Neural progenitor cell (in vitro differentiated cells): ENCODE data around the gene CNN1. TPM values are rescaled to one million over a fixed set of nuclear protein-coding genes. Genes with fewer than 3 reads are reported as not detected.
A peak's percentile ranks its signal among the peaks of the same experiment; 100 is the strongest.

ENCODE experiments used
- DNase-seq: peaks from one replicate; pipeline ENCODE4 v3.0.0-alpha.2; 2016; ENCODE audit warnings: low spot score
- H2AFZ ChIP-seq: fragments of 200-600 bp; sonication (generic); replicated peaks from 2 replicates; pipeline ENCODE4 v1.6.1; 2016; ENCODE audit warnings: antibody characterized with exemption
- H3F3A ChIP-seq: fragments of 200-600 bp; sonication (generic); 2 replicates; pipeline ENCODE4 v1.6.1; 2016; ENCODE audit warnings: antibody characterized with exemption, low read depth
- H3K27ac ChIP-seq: fragments of 200-600 bp; sonication (generic); 2 replicates; pipeline ENCODE4 v1.5.1; 2016; ENCODE audit warnings: mild to moderate bottlenecking
- H3K27me3 ChIP-seq: fragments of 200-600 bp; sonication (generic); 2 replicates; pipeline ENCODE4 v1.6.1; 2016; ENCODE audit warnings: mild to moderate bottlenecking, moderate library complexity
- H3K36me3 ChIP-seq: fragments of 200-600 bp; sonication (generic); 2 replicates; pipeline ENCODE4 v1.5.1; 2016
- H3K4me1 ChIP-seq: fragments of 200-600 bp; sonication (generic); 2 replicates; pipeline ENCODE4 v1.6.1; 2016; ENCODE audit warnings: mixed run types
- H3K4me2 ChIP-seq: fragments of 200-600 bp; sonication (generic); 2 replicates; pipeline ENCODE4 v1.6.1; 2016
- H3K4me3 ChIP-seq: fragments of 200-600 bp; sonication (generic); 2 replicates; pipeline ENCODE4 v1.5.1; 2016
- H3K79me2 ChIP-seq: fragments of 200-600 bp; sonication (generic); 2 replicates; pipeline ENCODE4 v1.6.1; 2016; ENCODE audit warnings: low read depth
- H3K9ac ChIP-seq: fragments of 200-600 bp; sonication (generic); 2 replicates; pipeline ENCODE4 v1.6.1; 2016
- H3K9me3 ChIP-seq: fragments of 200-600 bp; sonication (generic); 2 replicates; pipeline ENCODE4 v1.5.1; 2016; ENCODE audit warnings: low read depth
- H4K20me1 ChIP-seq: fragments of 200-600 bp; sonication (generic); 2 replicates; pipeline ENCODE4 v1.6.1; 2016; ENCODE audit warnings: low read depth
- H3K27ac Mint-ChIP-seq: 3 replicates; pipeline ENCODE4 v1.8.0; 2021; ENCODE audit warnings: mixed read lengths
- H3K27me3 Mint-ChIP-seq: 2 replicates; pipeline ENCODE4 v1.8.0; 2022; ENCODE audit warnings: low read depth, mild to moderate bottlenecking, inconsistent platforms, moderate library complexity, mixed read lengths; ENCODE audit not compliant: insufficient read depth
- H3K36me3 Mint-ChIP-seq: 3 replicates; pipeline ENCODE4 v1.8.0; 2021; ENCODE audit warnings: mixed read lengths
- H3K4me1 Mint-ChIP-seq: 3 replicates; pipeline ENCODE4 v1.8.0; 2021; ENCODE audit warnings: mixed read lengths
- H3K4me3 Mint-ChIP-seq: 3 replicates; pipeline ENCODE4 v1.8.0; 2021; ENCODE audit warnings: mild to moderate bottlenecking, moderate library complexity, mixed read lengths
- H3K9me3 Mint-ChIP-seq: 3 replicates; pipeline ENCODE4 v1.8.0; 2020; ENCODE audit warnings: mixed read lengths
- EZH2 ChIP-seq: fragments of 200-600 bp; sonication (generic); IDR thresholded peaks from 2 replicates; pipeline ENCODE4 v1.6.1; 2017; ENCODE audit warnings: antibody characterized with exemption, mild to moderate bottlenecking, moderate library complexity
- EZH2phosphoT487 ChIP-seq: fragments of 200-600 bp; sonication (generic); IDR thresholded peaks from 2 replicates; pipeline ENCODE4 v1.6.1; 2017; ENCODE audit warnings: antibody characterized with exemption
- total RNA-seq: library from RNA; depleted of rRNA; stranded (reverse); fragments of >200 nt; gene quantifications from 2 replicates; pipeline ENCODE4 v1.2.3, GENCODE V29; 2015; ENCODE audit warnings: low replicate concordance
- TF ChIP-seq, protein P1 (sequence below): fragments of 200-600 bp; sonication (generic); IDR thresholded peaks from 2 replicates; pipeline ENCODE4 v1.5.1; 2017; ENCODE audit warnings: antibody characterized with exemption, mild to moderate bottlenecking

CNN1 gene
- total RNA-seq, 1 donor from 2014 or later = 7.0 TPM

DNA sequence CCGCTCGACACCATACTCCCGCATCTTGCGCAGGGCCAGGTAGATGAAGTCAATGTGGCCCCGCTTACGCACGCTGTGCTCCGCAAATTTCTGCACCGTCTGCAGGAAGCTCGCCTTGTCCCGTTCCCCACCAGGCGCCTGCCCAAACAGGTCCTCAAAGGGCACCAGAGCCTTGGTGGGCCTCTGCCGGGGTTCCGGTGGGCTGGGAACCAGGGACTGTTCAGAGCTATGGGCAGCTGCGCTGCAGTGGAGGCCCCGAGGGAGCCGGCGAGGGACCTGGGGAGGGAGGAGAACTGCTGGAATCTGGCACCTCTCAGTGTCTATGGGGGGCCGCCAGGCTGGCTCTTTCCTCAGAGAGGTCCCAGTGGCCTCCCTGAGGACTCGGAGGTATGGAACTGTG lies 24.7 kb upstream of the CNN1 start:
- H3K27ac Mint-ChIP-seq = no peak overlapping the region
- TF ChIP-seq EZH2phosphoT487 (no peak), EZH2 (no peak)
- TF ChIP-seq, protein P1, sequence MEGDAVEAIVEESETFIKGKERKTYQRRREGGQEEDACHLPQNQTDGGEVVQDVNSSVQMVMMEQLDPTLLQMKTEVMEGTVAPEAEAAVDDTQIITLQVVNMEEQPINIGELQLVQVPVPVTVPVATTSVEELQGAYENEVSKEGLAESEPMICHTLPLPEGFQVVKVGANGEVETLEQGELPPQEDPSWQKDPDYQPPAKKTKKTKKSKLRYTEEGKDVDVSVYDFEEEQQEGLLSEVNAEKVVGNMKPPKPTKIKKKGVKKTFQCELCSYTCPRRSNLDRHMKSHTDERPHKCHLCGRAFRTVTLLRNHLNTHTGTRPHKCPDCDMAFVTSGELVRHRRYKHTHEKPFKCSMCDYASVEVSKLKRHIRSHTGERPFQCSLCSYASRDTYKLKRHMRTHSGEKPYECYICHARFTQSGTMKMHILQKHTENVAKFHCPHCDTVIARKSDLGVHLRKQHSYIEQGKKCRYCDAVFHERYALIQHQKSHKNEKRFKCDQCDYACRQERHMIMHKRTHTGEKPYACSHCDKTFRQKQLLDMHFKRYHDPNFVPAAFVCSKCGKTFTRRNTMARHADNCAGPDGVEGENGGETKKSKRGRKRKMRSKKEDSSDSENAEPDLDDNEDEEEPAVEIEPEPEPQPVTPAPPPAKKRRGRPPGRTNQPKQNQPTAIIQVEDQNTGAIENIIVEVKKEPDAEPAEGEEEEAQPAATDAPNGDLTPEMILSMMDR = no peak
- no peak for DNase-seq
- Histone ChIP-seq H3K36me3 (no peaks in the 10 kb centered on the region), H4K20me1 (no peaks in the 10 kb centered on the region), H3K27me3 (no peaks in the 10 kb centered on the region), H3K4me1 (no peaks in the 10 kb centered on the region), H3K9ac (no peak overlapping the region), H3K4me3 (no peak overlapping the region), H3K9me3 (no peaks in the 10 kb centered on the region), H3K79me2 (no peaks in the 10 kb centered on the region), H2AFZ (no peak overlapping the region), H3K27ac (no peak overlapping the region), H3K4me2 (no peak overlapping the region), H3F3A (no peaks in the 10 kb centered on the region)
- peaks cover 2% of the 10 kb centered on the region for H3K27me3 Mint-ChIP-seq
- H3K4me3 Mint-ChIP-seq = no peak overlapping the region
- no peaks in the 10 kb centered on the region for H3K4me1 Mint-ChIP-seq
- peaks cover 7% of the 10 kb centered on the region for H3K36me3 Mint-ChIP-seq
- H3K9me3 Mint-ChIP-seq = no peaks in the 10 kb centered on the region

DNA sequence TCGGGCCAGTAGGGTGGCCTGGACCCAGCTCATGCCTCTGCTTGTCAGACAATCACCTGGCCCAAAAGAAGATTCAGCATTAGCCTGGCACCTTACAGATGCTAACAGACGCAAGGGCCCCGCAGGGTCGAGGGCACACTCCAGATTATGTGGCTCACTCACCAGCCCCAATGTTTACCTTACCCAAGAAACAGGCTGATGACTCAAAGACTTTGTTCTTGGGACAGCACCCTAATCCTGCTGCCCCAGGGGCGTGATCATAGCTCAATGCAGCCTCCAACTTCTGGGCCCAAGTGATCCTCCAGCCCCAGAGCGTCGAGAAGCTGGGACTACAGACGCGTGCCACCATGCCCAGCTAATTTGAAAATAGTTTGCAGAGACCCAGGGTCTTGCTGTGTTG lies 19.5 kb upstream of the CNN1 start:
- Histone ChIP-seq H3K36me3 (no peaks in the 10 kb centered on the region), H3K27ac (no peak overlapping the region), H3K9ac (no peak overlapping the region), H3K4me2 (no peak overlapping the region), H3K4me3 (no peak overlapping the region), H3K27me3 (no peaks in the 10 kb centered on the region), H3K79me2 (no peaks in the 10 kb centered on the region), H3K4me1 (no peaks in the 10 kb centered on the region), H4K20me1 (peaks cover 2% of the 10 kb centered on the region), H3K9me3 (no peaks in the 10 kb centered on the region), H2AFZ (no peak overlapping the region), H3F3A (no peaks in the 10 kb centered on the region)
- Mint-ChIP-seq H3K4me1 (no peaks in the 10 kb centered on the region), H3K9me3 (no peaks in the 10 kb centered on the region), H3K27me3 (peaks cover 5% of the 10 kb centered on the region), H3K36me3 (peaks cover 7% of the 10 kb centered on the region), H3K27ac (no peak overlapping the region), H3K4me3 (no peak overlapping the region)
- DNase-seq = no peak
- TF ChIP-seq, protein P1 = no peak
- no peak for TF ChIP-seq EZH2phosphoT487
- no peak for TF ChIP-seq EZH2

DNA sequence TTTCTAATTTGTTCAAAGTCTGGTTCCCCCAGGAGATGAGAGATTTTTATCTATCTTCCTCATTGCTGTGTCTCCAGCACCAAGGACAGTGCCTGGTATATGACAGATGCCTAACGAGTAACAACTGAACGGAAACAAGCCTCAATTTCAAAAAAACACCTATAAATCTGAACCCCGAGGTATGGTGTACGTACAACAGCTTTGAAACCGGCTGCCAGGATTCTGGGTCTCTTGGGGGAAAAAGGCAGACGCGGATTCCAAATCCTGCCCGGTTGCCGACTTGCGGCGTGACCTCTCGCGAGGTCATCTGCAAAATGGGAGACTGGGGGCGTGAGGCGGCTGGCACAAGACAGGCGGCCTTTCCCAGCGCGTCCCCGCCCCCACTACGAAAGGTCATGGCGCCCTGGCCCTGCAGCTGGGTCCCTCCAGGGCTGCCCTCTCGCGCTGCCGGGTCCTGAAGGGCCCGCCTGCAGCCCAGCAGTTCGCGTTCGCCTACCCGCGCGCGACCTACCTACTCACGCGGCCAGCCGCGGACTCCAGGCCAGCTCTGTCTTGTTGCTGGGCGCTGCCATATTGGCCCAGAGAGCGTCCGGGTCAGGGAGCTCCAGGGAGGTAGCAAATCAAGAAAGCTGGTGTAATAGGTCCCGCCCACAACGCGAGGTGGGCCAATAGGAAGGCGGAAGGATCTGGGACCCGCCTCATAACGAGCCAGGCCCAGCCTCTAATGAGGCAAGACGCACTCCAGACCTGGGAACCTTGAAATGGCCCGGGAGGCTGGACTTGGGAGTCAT lies 9.9 kb upstream of the CNN1 start, which contains the start of gene ECSIT:
Gene ECSIT, minus strand, starts transcription at position 584 of the 791 bp plus-strand sequence. CDS start 9,964 bp downstream, outside the sequence.
- H3K4me2 ChIP-seq = peak within 1 kb of the TSS; percentile 76
- Mint-ChIP-seq H3K27ac (peak within 1 kb of the TSS; percentile 72), H3K4me1 (peaks cover 20% of the 10 kb centered on the region), H3K36me3 (no peaks in the 10 kb centered on the region), H3K4me3 (peak within 1 kb of the TSS; percentile 98), H3K27me3 (peaks cover 5% of the 10 kb centered on the region), H3K9me3 (no peaks in the 10 kb centered on the region)
- H2AFZ ChIP-seq = peak within 1 kb of the TSS; percentile 77
- peaks cover 16% of the 10 kb centered on the region for H3F3A ChIP-seq
- TF ChIP-seq, protein P1 = no peak
- no peak for TF ChIP-seq EZH2
- no peak for TF ChIP-seq EZH2phosphoT487
- H3K79me2 ChIP-seq = no peaks in the 10 kb centered on the region
- H3K4me1 ChIP-seq = peaks cover 4% of the 10 kb centered on the region
- peak within 1 kb of the TSS; percentile 67 for H3K27ac ChIP-seq
- no peaks in the 10 kb centered on the region for H3K36me3 ChIP-seq
- peak within 1 kb of the TSS; percentile 71 for H3K4me3 ChIP-seq
- peak within 1 kb of the TSS; percentile 70 for H3K9ac ChIP-seq
- H3K27me3 ChIP-seq = no peaks in the 10 kb centered on the region
- peak; percentile 97 for DNase-seq
- H4K20me1 ChIP-seq = peaks cover 7% of the 10 kb centered on the region
- no peaks in the 10 kb centered on the region for H3K9me3 ChIP-seq
